Measurements from ENCODE around the gene SLC37A1. TPM values are rescaled to one million over a fixed set of nuclear protein-coding genes. Genes with fewer than 3 reads are reported as not detected.

SLC37A1 gene
- total and polyA plus RNA-seq, 9 of the 15 experiments (the other 6 are each of a cell fraction or from before 2014, with no cell fraction given), result 0.06 to 3.4 (median 0.40) TPM

DNA sequence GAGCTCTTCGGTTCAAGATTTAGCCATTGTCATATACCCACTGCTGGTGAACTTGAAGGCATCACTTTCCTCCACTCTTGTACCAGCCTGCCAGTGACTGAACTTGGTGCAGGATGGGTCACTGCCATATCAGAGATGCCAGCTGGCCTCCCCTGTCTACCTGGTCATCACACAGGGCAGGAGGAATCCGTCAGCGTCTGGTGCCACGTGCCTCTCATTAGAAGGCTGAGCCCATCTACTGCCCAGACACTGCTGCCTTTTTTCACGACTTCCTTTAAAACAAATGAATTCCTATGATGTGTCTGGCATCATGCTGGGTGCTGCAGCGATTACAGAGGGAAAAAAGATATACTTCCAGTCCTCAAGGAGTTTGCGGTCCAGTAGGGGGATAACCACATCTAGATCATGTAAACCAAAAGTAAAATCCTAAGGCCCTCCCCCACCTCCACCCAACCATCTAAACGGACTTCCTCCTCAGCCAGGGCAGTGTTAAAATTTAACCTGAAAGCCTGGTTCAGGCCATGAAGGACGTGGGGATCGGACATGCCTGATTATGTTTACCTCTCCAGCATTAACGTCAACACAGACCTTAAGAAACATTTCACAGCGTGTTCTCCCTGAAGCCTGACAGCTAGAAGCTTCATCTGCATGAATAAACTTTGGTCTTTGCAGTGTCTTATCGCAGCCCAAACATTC lies 110.6 kb downstream of the SLC37A1 start:
- TF ChIP-seq, protein P1, sequence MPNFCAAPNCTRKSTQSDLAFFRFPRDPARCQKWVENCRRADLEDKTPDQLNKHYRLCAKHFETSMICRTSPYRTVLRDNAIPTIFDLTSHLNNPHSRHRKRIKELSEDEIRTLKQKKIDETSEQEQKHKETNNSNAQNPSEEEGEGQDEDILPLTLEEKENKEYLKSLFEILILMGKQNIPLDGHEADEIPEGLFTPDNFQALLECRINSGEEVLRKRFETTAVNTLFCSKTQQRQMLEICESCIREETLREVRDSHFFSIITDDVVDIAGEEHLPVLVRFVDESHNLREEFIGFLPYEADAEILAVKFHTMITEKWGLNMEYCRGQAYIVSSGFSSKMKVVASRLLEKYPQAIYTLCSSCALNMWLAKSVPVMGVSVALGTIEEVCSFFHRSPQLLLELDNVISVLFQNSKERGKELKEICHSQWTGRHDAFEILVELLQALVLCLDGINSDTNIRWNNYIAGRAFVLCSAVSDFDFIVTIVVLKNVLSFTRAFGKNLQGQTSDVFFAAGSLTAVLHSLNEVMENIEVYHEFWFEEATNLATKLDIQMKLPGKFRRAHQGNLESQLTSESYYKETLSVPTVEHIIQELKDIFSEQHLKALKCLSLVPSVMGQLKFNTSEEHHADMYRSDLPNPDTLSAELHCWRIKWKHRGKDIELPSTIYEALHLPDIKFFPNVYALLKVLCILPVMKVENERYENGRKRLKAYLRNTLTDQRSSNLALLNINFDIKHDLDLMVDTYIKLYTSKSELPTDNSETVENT (CRISPR knock-in tag; IDR thresholded peaks at IDR 0.05), result no peak
- TF ChIP-seq RBM34 (IDR thresholded peaks at IDR 0.05; ENCODE audit: borderline replicate concordance, insufficient read depth, low read length) (no peak), MCM3 (IDR thresholded peaks at IDR 0.05) (no peak), NELFE (IDR thresholded peaks at IDR 0.05; ENCODE audit: insufficient read depth, insufficient read length) (no peak), NFRKB (IDR thresholded peaks at IDR 0.05; ENCODE audit: low read depth) (no peak)
- TF ChIP-seq, protein P2, sequence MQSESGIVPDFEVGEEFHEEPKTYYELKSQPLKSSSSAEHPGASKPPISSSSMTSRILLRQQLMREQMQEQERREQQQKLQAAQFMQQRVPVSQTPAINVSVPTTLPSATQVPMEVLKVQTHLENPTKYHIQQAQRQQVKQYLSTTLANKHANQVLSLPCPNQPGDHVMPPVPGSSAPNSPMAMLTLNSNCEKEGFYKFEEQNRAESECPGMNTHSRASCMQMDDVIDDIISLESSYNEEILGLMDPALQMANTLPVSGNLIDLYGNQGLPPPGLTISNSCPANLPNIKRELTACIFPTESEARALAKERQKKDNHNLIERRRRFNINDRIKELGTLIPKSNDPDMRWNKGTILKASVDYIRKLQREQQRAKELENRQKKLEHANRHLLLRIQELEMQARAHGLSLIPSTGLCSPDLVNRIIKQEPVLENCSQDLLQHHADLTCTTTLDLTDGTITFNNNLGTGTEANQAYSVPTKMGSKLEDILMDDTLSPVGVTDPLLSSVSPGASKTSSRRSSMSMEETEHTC (IDR thresholded peaks at IDR 0.05), result no peak
- ChIA-PET POLR2A (interaction anchor here (0.6 to 1.4 kb wide), 4 partner anchors 14 to 50 kb away, joined by 3 to 6 read pairs (median 3); no protein-coding TSS in a partner anchor), CTCF (ENCODE audit: low intra/inter-chr PET ratio) (no interaction called here)
- H3K36me3 ChIP-seq (ENCODE audit: control insufficient read depth, insufficient read depth, low read length), result no peaks in the 10 kb centered on the region
- peaks cover 26 to 55% of the 10 kb centered on the region in 2 experiments for H3K27me3 ChIP-seq (ENCODE audit: control insufficient read depth in 2 of 2, insufficient read depth in 2 of 2, low read length in 2 of 2)
- no peaks in the 10 kb centered on the region for H3K9me1 ChIP-seq (ENCODE audit: control insufficient read depth, insufficient read depth, low read length)
- H3K79me2 ChIP-seq (ENCODE audit: control insufficient read depth, insufficient read depth, low read length), result no peaks in the 10 kb centered on the region
- FAIRE-seq, result no peak
- no peaks in the 10 kb centered on the region; the same call in 1 of the 2 replicates for H3K9me3 ChIP-seq (replicated peaks; ENCODE audit: control insufficient read depth, insufficient read depth, low read depth, low read length)
- intact Hi-C loops (cut with micrococcal nuclease), result no loop called here
- no peaks in the 10 kb centered on the region for H4K20me1 ChIP-seq (replicated peaks; ENCODE audit: control insufficient read depth, insufficient read depth, low read length)
- in situ Hi-C loops (cut with MboI), result no loop called here
- H2AFZ ChIP-seq (ENCODE audit: low read depth, low read length), result no peak overlapping the region
- no peak overlapping the region for H3K9ac ChIP-seq (ENCODE audit: insufficient read depth in 1 of 2, low read depth in 2 of 2, low read length in 2 of 2)
- no peak overlapping the region for H3K4me2 ChIP-seq (ENCODE audit: insufficient read depth, low read length)
- 2% methylated on average over 13 of the region's 13 CpGs for WGBS (ENCODE audit: insufficient coverage, low coverage, missing lambda C conversion rate)
- H3K27ac ChIP-seq (ENCODE audit: extremely low read depth, low read depth, low read length), result no peak overlapping the region
- H3K4me3 ChIP-seq, result no peak overlapping the region
- DNase-seq (ENCODE audit: extremely low read depth in 1 of 4, low spot score in 3 of 4), result no peak
- no peaks in the 10 kb centered on the region for H3K4me1 ChIP-seq (replicated peaks in 1 of 2; ENCODE audit: control insufficient read depth in 2 of 2, insufficient read depth in 2 of 2, low read length in 2 of 2)
- no TSS peak for BruUV-seq (replicated peaks)
- no peak for ATAC-seq

Measured in K562 (cell line).